GM12875 (cell line): ENCODE results near the gene SARM1.

Source experiments
- H3K4me3 ChIP-seq: one replicate; pipeline ENCODE4 v1.5.1; 2011; ENCODE audit warnings: low read depth, low read length, control low read depth
- CTCF ChIP-seq: IDR thresholded peaks from 2 replicates; pipeline ENCODE4 v1.5.1; 2011; ENCODE audit warnings: low read depth, mild to moderate bottlenecking, control low read depth, inconsistent platforms, low read length, moderate library complexity, borderline replicate concordance; ENCODE audit not compliant: insufficient read depth

Gene SARM1

GRCh38 chr17:28402224-28402630, 30.7 kb downstream of the SARM1 start:
- no peak overlapping the region for H3K4me3 ChIP-seq
- no peak for TF ChIP-seq CTCF

- no peak for TF ChIP-seq CTCF
- H3K4me3 ChIP-seq: no peak overlapping the region
Observed at GRCh38 chr17:28402844-28403243, 31.4 kb downstream of the SARM1 start.

- no peak for TF ChIP-seq CTCF
- H3K4me3 ChIP-seq: no peak overlapping the region
Observed at GRCh38 chr17:28404007-28404406, 32.5 kb downstream of the SARM1 start.

- no peak overlapping the region for H3K4me3 ChIP-seq
- TF ChIP-seq CTCF: no peak
Observed at GRCh38 chr17:28404461-28404811, 32.9 kb downstream of the SARM1 start.

- no peak for TF ChIP-seq CTCF
- H3K4me3 ChIP-seq: peak overlapping the region; percentile 64
Observed at GRCh38 chr17:28404812-28405570, 33.5 kb downstream of the SARM1 start.

GRCh38 chr17:28405632-28406472, 34.4 kb downstream of the SARM1 start, which contains the start of gene SLC46A1:
SLC46A1 (minus strand) TSS chr17:28406212; CDS start chr17:28406114, 98 bp downstream.
- peak within 1 kb of the TSS; percentile 64 for H3K4me3 ChIP-seq
- no peak for TF ChIP-seq CTCF
